Astrocyte (in vitro differentiated cells and primary cell): ENCODE measurements around the gene DHX58. TPM values are rescaled to one million over a fixed set of nuclear protein-coding genes. Genes with fewer than 3 reads are reported as not detected.

Experiments
- DNase-seq: peaks from one replicate; pipeline ENCODE4 v3.0.0-alpha.2; 2010; ENCODE audit warnings: low read depth
- FAIRE-seq: peaks from 2 replicates; lab custom pipeline; 2011; peaks lifted over from hg19 to GRCh38; lab: Jason Lieb, UNC
- H2AFZ ChIP-seq: 2 replicates; pipeline ENCODE4 v1.6.0; 2012; ENCODE audit warnings: low read depth, low read length, inconsistent platforms
- H3K27ac ChIP-seq: 2 replicates; pipeline ENCODE4 v1.5.1; 2011; ENCODE audit warnings: low read depth, low read length, inconsistent platforms
- H3K27me3 ChIP-seq: 2 replicates; pipeline ENCODE4 v1.6.0; 2011; ENCODE audit warnings: low read length, inconsistent platforms; ENCODE audit not compliant: insufficient read depth
- H3K36me3 ChIP-seq: 2 replicates; pipeline ENCODE4 v1.5.1; 2011; ENCODE audit warnings: low read length, inconsistent platforms; ENCODE audit not compliant: insufficient read depth
- H3K4me1 ChIP-seq: 2 replicates; pipeline ENCODE4 v1.5.1; 2011; ENCODE audit warnings: low read length, inconsistent platforms; ENCODE audit not compliant: insufficient read depth
- H3K4me2 ChIP-seq: 2 replicates; pipeline ENCODE4 v1.6.0; 2012; ENCODE audit warnings: low read length, inconsistent platforms
- H3K4me3 ChIP-seq: 2 replicates; pipeline ENCODE4 v1.5.1; 2011; ENCODE audit warnings: low read depth, mild to moderate bottlenecking, low read length, inconsistent platforms; ENCODE audit not compliant: insufficient read depth
- H3K79me2 ChIP-seq: 2 replicates; pipeline ENCODE4 v1.6.0; 2012; ENCODE audit warnings: mild to moderate bottlenecking, low read length, inconsistent platforms; ENCODE audit not compliant: insufficient read depth
- H3K9ac ChIP-seq: 2 replicates; pipeline ENCODE4 v1.6.0; 2012; ENCODE audit warnings: mild to moderate bottlenecking, low read length, inconsistent platforms
- H3K9me3 ChIP-seq: 2 replicates; pipeline ENCODE4 v1.5.1; 2012; ENCODE audit warnings: low read depth, mild to moderate bottlenecking, low read length, inconsistent platforms; ENCODE audit not compliant: insufficient read depth
- H4K20me1 ChIP-seq: 2 replicates; pipeline ENCODE4 v1.6.0; 2012; ENCODE audit warnings: low read length, inconsistent platforms; ENCODE audit not compliant: insufficient read depth
- H3K27ac Mint-ChIP-seq: one replicate; pipeline ENCODE4 v1.8.0; 2021; ENCODE audit warnings: mild to moderate bottlenecking, mixed read lengths; ENCODE audit not compliant: unreplicated experiment
- H3K27me3 Mint-ChIP-seq: one replicate; pipeline ENCODE4 v1.8.0; 2021; ENCODE audit warnings: low read depth, mixed read lengths; ENCODE audit not compliant: unreplicated experiment
- H3K36me3 Mint-ChIP-seq: one replicate; pipeline ENCODE4 v1.8.0; 2021; ENCODE audit warnings: low read depth, mixed read lengths; ENCODE audit not compliant: unreplicated experiment
- H3K4me1 Mint-ChIP-seq: one replicate; pipeline ENCODE4 v1.8.0; 2021; ENCODE audit warnings: low read depth, mixed read lengths; ENCODE audit not compliant: unreplicated experiment
- H3K4me3 Mint-ChIP-seq: one replicate; pipeline ENCODE4 v1.8.0; 2021; ENCODE audit warnings: mild to moderate bottlenecking, moderate library complexity, mixed read lengths; ENCODE audit not compliant: unreplicated experiment
- H3K9me3 Mint-ChIP-seq: one replicate; pipeline ENCODE4 v1.8.0; 2021; ENCODE audit warnings: mild to moderate bottlenecking, mixed read lengths; ENCODE audit not compliant: unreplicated experiment
- EZH2 ChIP-seq: IDR thresholded peaks from 2 replicates; pipeline ENCODE4 v1.6.1; 2012; ENCODE audit warnings: mild to moderate bottlenecking, low read length, inconsistent platforms; ENCODE audit not compliant: insufficient read depth
- total RNA-seq: library from RNA; stranded (reverse); gene quantifications from 2 replicates; pipeline ENCODE4 v1.2.1, GENCODE V29; 2021
- TF ChIP-seq, protein P1 (sequence below): IDR thresholded peaks from 2 replicates; pipeline ENCODE4 v1.5.1; 2011; ENCODE audit warnings: low read depth, mild to moderate bottlenecking, inconsistent platforms, low read length, moderate library complexity; ENCODE audit not compliant: insufficient read depth

Gene DHX58
- total RNA-seq, 1 donor from 2014 or later: 5.4 TPM

DNA sequence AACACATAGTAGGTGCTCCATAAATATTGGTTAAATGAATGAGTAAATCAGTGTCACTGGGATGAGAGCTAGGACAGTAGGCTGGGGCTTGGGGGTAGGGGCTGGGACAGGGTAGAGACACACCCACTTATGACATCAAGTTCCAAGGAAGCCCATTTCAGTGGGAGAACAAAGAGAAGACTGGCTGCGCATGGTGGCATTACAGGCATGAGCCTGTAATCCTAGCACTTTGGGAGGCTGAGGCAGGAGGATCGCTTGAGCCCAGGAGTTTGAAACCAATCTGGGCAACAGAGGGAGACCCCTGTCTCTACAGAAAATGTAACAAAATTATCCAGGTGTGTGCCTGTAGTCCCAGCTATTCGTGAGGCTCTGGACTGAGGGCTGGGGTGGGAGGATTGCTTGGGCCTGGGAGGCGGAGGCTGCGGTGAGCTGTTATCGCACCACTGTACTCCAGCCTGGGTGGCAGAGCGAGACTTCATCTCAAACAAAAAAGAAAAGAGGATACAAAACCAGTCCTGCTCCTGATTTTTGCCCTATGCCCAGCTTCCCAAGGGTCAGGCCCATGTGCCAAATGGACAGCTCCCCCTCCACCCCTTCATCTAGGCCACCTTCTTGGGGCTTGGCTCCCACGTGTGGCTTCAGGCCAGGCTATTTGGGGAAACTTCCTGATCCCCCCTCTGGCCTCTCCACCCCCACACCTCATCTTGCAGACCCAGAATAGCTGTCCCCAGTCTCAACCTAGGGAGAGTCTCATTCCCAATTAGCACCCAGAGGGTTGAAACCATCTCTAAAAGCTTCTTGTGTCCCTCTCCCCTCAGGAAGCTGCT, 21.3 kb downstream of the DHX58 start:
- H3K4me2 ChIP-seq: no peak overlapping the region
- no peak overlapping the region for H3K4me3 ChIP-seq
- H3K4me1 ChIP-seq: no peaks in the 10 kb centered on the region
- peaks cover 13% of the 10 kb centered on the region for H3K27me3 ChIP-seq
- no peak overlapping the region for H2AFZ ChIP-seq
- no peaks in the 10 kb centered on the region for H3K9me3 ChIP-seq
- DNase-seq: no peak
- H3K9ac ChIP-seq: no peak overlapping the region
- H3K27ac Mint-ChIP-seq: no peak overlapping the region
- H3K4me3 Mint-ChIP-seq: no peak overlapping the region
- H3K9me3 Mint-ChIP-seq: no peaks in the 10 kb centered on the region
- no peak for FAIRE-seq
- no peaks in the 10 kb centered on the region for H3K36me3 ChIP-seq
- no peaks in the 10 kb centered on the region for H4K20me1 ChIP-seq
- TF ChIP-seq EZH2: no peak
- TF ChIP-seq, protein P1, sequence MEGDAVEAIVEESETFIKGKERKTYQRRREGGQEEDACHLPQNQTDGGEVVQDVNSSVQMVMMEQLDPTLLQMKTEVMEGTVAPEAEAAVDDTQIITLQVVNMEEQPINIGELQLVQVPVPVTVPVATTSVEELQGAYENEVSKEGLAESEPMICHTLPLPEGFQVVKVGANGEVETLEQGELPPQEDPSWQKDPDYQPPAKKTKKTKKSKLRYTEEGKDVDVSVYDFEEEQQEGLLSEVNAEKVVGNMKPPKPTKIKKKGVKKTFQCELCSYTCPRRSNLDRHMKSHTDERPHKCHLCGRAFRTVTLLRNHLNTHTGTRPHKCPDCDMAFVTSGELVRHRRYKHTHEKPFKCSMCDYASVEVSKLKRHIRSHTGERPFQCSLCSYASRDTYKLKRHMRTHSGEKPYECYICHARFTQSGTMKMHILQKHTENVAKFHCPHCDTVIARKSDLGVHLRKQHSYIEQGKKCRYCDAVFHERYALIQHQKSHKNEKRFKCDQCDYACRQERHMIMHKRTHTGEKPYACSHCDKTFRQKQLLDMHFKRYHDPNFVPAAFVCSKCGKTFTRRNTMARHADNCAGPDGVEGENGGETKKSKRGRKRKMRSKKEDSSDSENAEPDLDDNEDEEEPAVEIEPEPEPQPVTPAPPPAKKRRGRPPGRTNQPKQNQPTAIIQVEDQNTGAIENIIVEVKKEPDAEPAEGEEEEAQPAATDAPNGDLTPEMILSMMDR: no peak
- no peaks in the 10 kb centered on the region for H3K79me2 ChIP-seq
- H3K4me1 Mint-ChIP-seq: no peaks in the 10 kb centered on the region
- H3K27ac ChIP-seq: no peak overlapping the region
- H3K27me3 Mint-ChIP-seq: peaks cover 42% of the 10 kb centered on the region
- H3K36me3 Mint-ChIP-seq: no peaks in the 10 kb centered on the region

DNA sequence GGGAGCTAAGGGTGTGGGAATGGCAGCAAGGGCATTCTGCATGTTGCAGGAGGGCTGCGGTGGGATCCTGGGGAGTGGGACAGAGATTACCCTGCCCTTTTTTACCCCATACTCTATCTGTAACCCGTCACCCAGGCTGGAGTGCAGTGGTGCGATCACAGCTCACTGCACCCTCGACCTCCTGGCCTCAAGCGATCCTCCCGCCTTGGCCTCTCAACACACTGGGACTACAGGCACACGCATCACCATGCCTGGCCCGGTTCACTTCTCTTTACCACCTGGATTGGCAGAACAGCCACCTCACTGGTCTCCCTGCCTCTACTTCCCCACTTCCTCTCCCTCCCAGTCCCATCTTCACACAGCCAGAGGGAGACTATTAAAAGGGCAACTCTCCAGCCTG, 23.8 kb downstream of the DHX58 start:
- Mint-ChIP-seq H3K4me1 (no peaks in the 10 kb centered on the region), H3K4me3 (no peak overlapping the region), H3K27ac (no peak overlapping the region), H3K27me3 (peaks cover 21% of the 10 kb centered on the region), H3K9me3 (no peaks in the 10 kb centered on the region), H3K36me3 (no peaks in the 10 kb centered on the region)
- Histone ChIP-seq H3K9me3 (no peaks in the 10 kb centered on the region), H3K27ac (no peak overlapping the region), H3K79me2 (no peaks in the 10 kb centered on the region), H3K27me3 (peaks cover 9% of the 10 kb centered on the region), H3K9ac (no peak overlapping the region), H3K4me2 (no peak overlapping the region), H3K4me1 (no peaks in the 10 kb centered on the region), H2AFZ (no peak overlapping the region), H3K4me3 (no peak overlapping the region), H4K20me1 (no peaks in the 10 kb centered on the region), H3K36me3 (no peaks in the 10 kb centered on the region)
- DNase-seq (no peak), FAIRE-seq (no peak)
- TF ChIP-seq EZH2: no peak
- TF ChIP-seq, protein P1: no peak
